Spleen (tissue), 7 donors: Measurements from ENCODE around the gene PSMD2.

Experiments
- CTCF ChIP-seq, 11 experiments: fragments of 200-600 bp in 7 of 11; fragments of 450-650 bp in 4 of 11; sonication (generic) in 4 of 11; IDR thresholded peaks in 8 of 11; conservative IDR thresholded peaks in 3 of 11; 1 replicate in 7 of 11; 2 replicates in 4 of 11; pipeline versions ENCODE4 v1.4.0 to v1.8.0; 2016 to 2021; ENCODE audit warnings: antibody characterized with exemption in 11 of 11, inconsistent platforms in 4 of 11, mild to moderate bottlenecking in 1 of 11
- POLR2AphosphoS5 ChIP-seq, 3 donors: sonication (generic); formaldehyde crosslinking; IDR thresholded peaks; one replicate each; pipeline ENCODE4 v1.5.1; 2017; ENCODE audit warnings: antibody characterized with exemption in 3 of 3
- donor health status: DM: no; HTN: no; CAD: no; lungs with moderate emphysema.
- donor health status: DM: no; HTN: no; CAD: no.
- donor health status: DM: no; HTN: no; CAD: no.

GRCh38 chr3:184353546-184353941 lies 54.5 kb downstream of the PSMD2 start:
- TF ChIP-seq POLR2AphosphoS5 (IDR thresholded peaks at IDR 0.05) (no peak), CTCF (IDR thresholded peaks at IDR 0.05 in 8 of 11, conservative IDR thresholded peaks at IDR 0.05 in 3 of 11) (no peak)
